ENCODE data around the gene TTN. TPM values are rescaled to one million over a fixed set of nuclear protein-coding genes. Genes with fewer than 3 reads are reported as not detected.
"Not testable (repeated sequence)": the region's sequence is repeated elsewhere in the genome, so short reads cannot be mapped to it uniquely, and the experiment has no call there.

TTN gene
- total and polyA plus RNA-seq, 10 of the 15 experiments (the other 5 are each of a cell fraction or from before 2014, with no cell fraction given), result 0.15 to 9.0 (median 1.8) TPM

DNA sequence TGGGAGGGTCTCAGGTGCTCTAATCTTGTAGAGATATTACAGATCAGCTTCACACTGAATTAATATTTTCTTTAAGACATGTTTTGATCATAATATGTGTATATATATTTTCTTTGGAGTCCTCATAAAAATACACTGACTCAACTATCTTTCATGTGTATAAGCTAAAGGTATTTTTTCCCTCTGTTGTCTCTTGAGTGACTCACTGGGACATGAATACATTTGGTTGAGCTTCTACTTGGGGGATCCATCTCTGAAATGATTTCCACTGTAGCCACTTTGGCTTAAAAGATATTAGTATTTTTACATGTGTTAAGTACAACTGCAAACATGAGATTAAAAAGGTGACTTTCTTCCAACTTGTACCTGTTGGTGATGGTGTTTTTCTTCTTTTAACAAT, 140.8 kb downstream of the TTN start:
- Histone ChIP-seq H3K27ac (ENCODE audit: control insufficient read depth, insufficient read depth) (no peak overlapping the region), H3K9me3 (replicated peaks; ENCODE audit: control insufficient read depth, insufficient read depth, low read length) (no peaks in the 10 kb centered on the region), H3K27me3 (replicated peaks in 1 of 2; ENCODE audit: control insufficient read depth in 2 of 2, insufficient read depth in 2 of 2, low read length in 1 of 2) (no peaks in the 10 kb centered on the region), H3K4me2 (ENCODE audit: control insufficient read depth, insufficient read depth) (no peak overlapping the region), H3K79me2 (ENCODE audit: control insufficient read depth, insufficient read depth, low read length) (no peaks in the 10 kb centered on the region), H2AFZ (ENCODE audit: control insufficient read depth, low read depth, low read length) (no peak overlapping the region), H3K4me1 (ENCODE audit: control insufficient read depth, insufficient read depth, low read length) (no peaks in the 10 kb centered on the region), H3K36me3 (ENCODE audit: control insufficient read depth in 2 of 2, insufficient read depth in 2 of 2, low read length in 1 of 2) (no peaks in the 10 kb centered on the region), H3K4me3 (no peak overlapping the region), H4K20me1 (ENCODE audit: control insufficient read depth, insufficient read depth) (no peaks in the 10 kb centered on the region), H3K9ac (ENCODE audit: control insufficient read depth, insufficient read depth, low read length) (no peak overlapping the region)
- DNase-seq (ENCODE audit: low read depth, low spot score) (no peak), ATAC-seq (no peak), FAIRE-seq (no peak)
- CTCF ChIA-PET, result no interaction called here
- POLR2A ChIA-PET, result no interaction called here
- in situ Hi-C loops (cut with MboI) (no loop called here), intact Hi-C loops (cut with micrococcal nuclease; ENCODE audit: unreplicated experiment) (no loop called here)
- TF ChIP-seq IRF5 (IDR thresholded peaks at IDR 0.05; ENCODE audit: borderline replicate concordance), result no peak
- no peak for TF ChIP-seq STAT3 (IDR thresholded peaks at IDR 0.05; ENCODE audit: low read depth, low read length)
- no peak for TF ChIP-seq NFIC (IDR thresholded peaks at IDR 0.05; ENCODE audit: low read depth, low read length)
- no peak for TF ChIP-seq MYB (IDR thresholded peaks at IDR 0.05; ENCODE audit: borderline replicate concordance, low read depth, low read length)
- RAD21 ChIA-PET (ENCODE audit: unreplicated experiment), result no interaction called here
- SMC1A ChIA-PET (ENCODE audit: uncharacterized antibody, unreplicated experiment), result interaction anchor here (0.8 kb wide), 1 partner anchor 59 kb away, joined by 3 read pairs; no protein-coding TSS in a partner anchor
- BruUV-seq (replicated peaks), result no TSS peak

DNA sequence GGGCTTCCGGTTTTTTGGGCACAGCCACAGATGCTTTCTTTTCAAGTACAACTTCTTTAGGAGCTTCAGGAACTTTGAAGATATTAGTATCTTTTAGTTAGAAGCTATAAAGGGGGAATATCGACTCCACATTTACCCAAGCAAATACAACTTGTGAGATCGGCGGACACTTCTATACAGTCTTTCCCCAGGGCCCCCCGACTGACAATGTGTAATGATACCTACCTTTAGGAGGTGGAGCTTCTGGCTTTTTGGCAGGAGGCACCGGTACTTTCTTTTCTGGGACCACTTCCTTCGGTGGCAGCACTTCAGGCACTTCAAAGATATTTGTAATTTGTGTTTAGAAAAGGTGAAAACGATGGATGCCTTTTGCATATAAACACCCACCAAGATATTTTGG, 148.7 kb downstream of the TTN start:
- ATAC-seq; H3K9me3 ChIP-seq (replicated peaks; ENCODE audit: control insufficient read depth, insufficient read depth, low read length); H3K36me3 ChIP-seq (ENCODE audit: control insufficient read depth in 2 of 2, insufficient read depth in 2 of 2, low read length in 1 of 2); H4K20me1 ChIP-seq (ENCODE audit: control insufficient read depth, insufficient read depth); in situ Hi-C loops (cut with MboI); H3K27me3 ChIP-seq (replicated peaks in 1 of 2; ENCODE audit: control insufficient read depth in 2 of 2, insufficient read depth in 2 of 2, low read length in 1 of 2); H2AFZ ChIP-seq (ENCODE audit: control insufficient read depth, low read depth, low read length); BruUV-seq (replicated peaks); H3K27ac ChIP-seq (ENCODE audit: control insufficient read depth, insufficient read depth); H3K4me2 ChIP-seq (ENCODE audit: control insufficient read depth, insufficient read depth); SMC1A ChIA-PET (ENCODE audit: uncharacterized antibody, unreplicated experiment); RAD21 ChIA-PET (ENCODE audit: unreplicated experiment); H3K79me2 ChIP-seq (ENCODE audit: control insufficient read depth, insufficient read depth, low read length); FAIRE-seq; H3K4me1 ChIP-seq (ENCODE audit: control insufficient read depth, insufficient read depth, low read length); intact Hi-C loops (cut with micrococcal nuclease; ENCODE audit: unreplicated experiment); CTCF ChIA-PET; DNase-seq (ENCODE audit: low read depth, low spot score); H3K4me3 ChIP-seq; H3K9ac ChIP-seq (ENCODE audit: control insufficient read depth, insufficient read depth, low read length); POLR2A ChIA-PET: not testable (repeated sequence)
- WGBS (ENCODE audit: insufficient coverage, insufficient replicate concordance, low lambda C conversion rate, missing lambda C conversion rate), result 46% methylated on average over 2 of the region's 8 CpGs

Measured in GM12878 (cell line).